Endothelial cell of umbilical vein (primary cell): ENCODE measurements around the gene OTUD1. TPM values are rescaled to one million over a fixed set of nuclear protein-coding genes. Genes with fewer than 3 reads are reported as not detected.

Source experiments
- BruUV-seq: library from RNA; stranded (reverse); fragments of 400-500 nt; replicated peaks from 2 replicates; lab custom pipeline; 2021; lab: Mats Ljungman, UMichigan
- CTCF ChIA-PET: fragments of 300-600, 350-600 bp; sonication (Branson Sonifier 250); formaldehyde crosslinking; loops from one replicate; lab custom pipeline; 2021; ENCODE audit warnings: antibody characterized with exemption, inconsistent platforms; lab: Charles Lee
- POLR2A ChIA-PET: fragments of 300-600, 350-600 bp; sonication (Branson Sonifier 250); formaldehyde crosslinking; loops from one replicate; lab custom pipeline; 2021; ENCODE audit warnings: antibody characterized with exemption, inconsistent platforms; lab: Charles Lee
- DNase-seq: peaks from one replicate; pipeline ENCODE4 v3.0.0-alpha.2; 2011; ENCODE audit warnings: low read depth, low spot score
- FAIRE-seq: peaks from 2 replicates; lab custom pipeline; 2011; peaks lifted over from hg19 to GRCh38; lab: Jason Lieb, UNC
- H2AFZ ChIP-seq: 2 replicates; pipeline ENCODE4 v1.6.0; 2012; ENCODE audit warnings: low read depth, low read length, control low read depth, inconsistent platforms
- H3K27ac ChIP-seq: 2 replicates; pipeline ENCODE4 v1.5.1; 2011; ENCODE audit warnings: low read depth, mild to moderate bottlenecking, control low read depth, low read length, moderate library complexity; ENCODE audit not compliant: insufficient read depth
- H3K27me3 ChIP-seq, 2 experiments: 2 replicates each; pipeline versions ENCODE4 v1.6.0 to v1.6.1; 2011; ENCODE audit warnings: low read length in 2 of 2, mixed read lengths in 1 of 2; ENCODE audit not compliant: control insufficient read depth in 2 of 2, insufficient read depth in 2 of 2
- H3K36me3 ChIP-seq, 2 experiments: 2 replicates in 1 of 2; 3 replicates in 1 of 2; pipeline ENCODE4 v1.5.1; 2011; ENCODE audit warnings: low read length in 2 of 2, mild to moderate bottlenecking in 1 of 2, moderate library complexity in 1 of 2; ENCODE audit not compliant: control insufficient read depth in 2 of 2, insufficient read depth in 2 of 2; ENCODE audit errors: extremely low read depth in 1 of 2
- H3K4me1 ChIP-seq: 3 replicates; pipeline ENCODE4 v1.5.1; 2011; ENCODE audit warnings: mild to moderate bottlenecking, low read length; ENCODE audit not compliant: control insufficient read depth, insufficient read depth; ENCODE audit errors: extremely low read depth
- H3K4me2 ChIP-seq: 2 replicates; pipeline ENCODE4 v1.6.1; 2011; ENCODE audit warnings: low read length, control low read depth, mixed read lengths; ENCODE audit not compliant: insufficient read depth
- H3K4me3 ChIP-seq, 3 experiments: fragments of 200-600 bp in 1 of 3; sonication (generic), shearing (Covaris generic) in 1 of 3; replicated peaks in 1 of 3; 2 replicates each; pipeline ENCODE4 v1.5.1; 2011 to 2016; ENCODE audit warnings: control low read depth in 3 of 3, low read length in 3 of 3, mild to moderate bottlenecking in 2 of 3, inconsistent platforms in 1 of 3, low read depth in 1 of 3, moderate library complexity in 1 of 3; ENCODE audit not compliant: insufficient read depth in 1 of 3
- H3K79me2 ChIP-seq: 2 replicates; pipeline ENCODE4 v1.6.0; 2012; ENCODE audit warnings: low read length, inconsistent platforms; ENCODE audit not compliant: control insufficient read depth, insufficient read depth
- H3K9ac ChIP-seq: replicated peaks from 2 replicates; pipeline ENCODE3; 2011; ENCODE audit warnings: low read length, control low read depth; ENCODE audit not compliant: insufficient read depth; ENCODE audit errors: extremely low read depth
- H3K9me1 ChIP-seq: replicated peaks from 3 replicates; pipeline ENCODE4 v1.6.0; 2011; ENCODE audit warnings: mild to moderate bottlenecking, low read length; ENCODE audit not compliant: control insufficient read depth, insufficient read depth; ENCODE audit errors: extremely low read depth
- H3K9me3 ChIP-seq: replicated peaks from 2 replicates; pipeline ENCODE4 v1.5.1; 2012; ENCODE audit warnings: low read length, inconsistent platforms; ENCODE audit not compliant: control insufficient read depth, insufficient read depth
- H4K20me1 ChIP-seq: replicated peaks from 2 replicates; pipeline ENCODE3; 2011; ENCODE audit warnings: mild to moderate bottlenecking, low read length; ENCODE audit not compliant: control insufficient read depth, insufficient read depth; ENCODE audit errors: extremely low read depth
- EZH2 ChIP-seq: IDR thresholded peaks from 2 replicates; pipeline ENCODE4 v1.6.1; 2012; ENCODE audit warnings: borderline replicate concordance, low read depth, mild to moderate bottlenecking, moderate library complexity, low read length, inconsistent platforms; ENCODE audit not compliant: severe bottlenecking
- FOS ChIP-seq: IDR thresholded peaks from 2 replicates; pipeline ENCODE4 v1.6.1; 2011; ENCODE audit warnings: mild to moderate bottlenecking, low read length, moderate library complexity, borderline replicate concordance; ENCODE audit not compliant: insufficient read depth
- GATA2 ChIP-seq: IDR thresholded peaks from 2 replicates; pipeline ENCODE4 v1.7.0; 2011; ENCODE audit warnings: low read depth, mild to moderate bottlenecking, moderate library complexity, mixed read lengths, low read length; ENCODE audit not compliant: insufficient read length, insufficient read depth
- JUN ChIP-seq: IDR thresholded peaks from 2 replicates; pipeline ENCODE4 v1.6.1; 2011; ENCODE audit warnings: borderline replicate concordance, low read depth; ENCODE audit not compliant: insufficient read length, insufficient read depth
- MYC ChIP-seq: IDR thresholded peaks from one replicate; pipeline ENCODE4 v1.6.1; 2011; ENCODE audit warnings: mild to moderate bottlenecking, low read depth, low read length
- POLR2A ChIP-seq: IDR thresholded peaks from 2 replicates; pipeline ENCODE4 v1.6.1; 2012; ENCODE audit warnings: low read depth, mild to moderate bottlenecking, control low read depth, low read length
- POLR2AphosphoS5 ChIP-seq: IDR thresholded peaks from 2 replicates; pipeline ENCODE4 v1.6.1; 2012; ENCODE audit warnings: low read depth, mild to moderate bottlenecking, control low read depth, low read length, moderate library complexity; ENCODE audit not compliant: insufficient read depth
- dilution Hi-C: fragments of 300-500 bp; cut with MboI; formaldehyde crosslinking; loops from one replicate; pipeline ENCODE4 v1.15.0; 2019; ENCODE audit warnings: low sequenced_read_pairs; ENCODE audit not compliant: extremely low pct_ligation_motif_present
- intact Hi-C: fragments of 100-400 bp; cut with micrococcal nuclease; formaldehyde crosslinking; loops from one replicate; pipeline ENCODE4 v1.10.0; 2022
- polyA plus RNA-seq, 4 experiments: library from polyadenylated mRNA; depleted of rRNA in 3 of 4; stranded (reverse) in 3 of 4; unstranded in 1 of 4; fragments of >200 nt; gene quantifications; 2 replicates each; pipeline versions ENCODE4 v1.2.1 to v1.2.3, GENCODE V29; 2011 to 2012; ENCODE audit warnings: missing spikeins in 1 of 4
- total RNA-seq: library from RNA; stranded (reverse); gene quantifications from 2 replicates; pipeline ENCODE4 v1.2.3, GENCODE V29; 2021
- TF ChIP-seq, protein P1 (sequence below), 2 donors: IDR thresholded peaks; 1 replicate in 1 of 2; 2 replicates in 1 of 2; pipeline ENCODE4 v1.5.1; 2011; ENCODE audit warnings: low read length in 2 of 2, mild to moderate bottlenecking in 2 of 2, moderate library complexity in 2 of 2, control low read depth in 1 of 2, inconsistent platforms in 1 of 2, low read depth in 1 of 2; ENCODE audit not compliant: insufficient read depth in 1 of 2; ENCODE audit errors: extremely low read depth in 1 of 2
- TF ChIP-seq, protein P2 (sequence below): IDR thresholded peaks from 2 replicates; pipeline ENCODE4 v1.6.1; 2011; ENCODE audit not compliant: insufficient read depth, insufficient read length

The OTUD1 gene
- total and polyA plus RNA-seq, 2 donors (not counting 3 experiments of a cell fraction or from before 2014, with no cell fraction given) = 2.2 to 4.8 TPM

DNA sequence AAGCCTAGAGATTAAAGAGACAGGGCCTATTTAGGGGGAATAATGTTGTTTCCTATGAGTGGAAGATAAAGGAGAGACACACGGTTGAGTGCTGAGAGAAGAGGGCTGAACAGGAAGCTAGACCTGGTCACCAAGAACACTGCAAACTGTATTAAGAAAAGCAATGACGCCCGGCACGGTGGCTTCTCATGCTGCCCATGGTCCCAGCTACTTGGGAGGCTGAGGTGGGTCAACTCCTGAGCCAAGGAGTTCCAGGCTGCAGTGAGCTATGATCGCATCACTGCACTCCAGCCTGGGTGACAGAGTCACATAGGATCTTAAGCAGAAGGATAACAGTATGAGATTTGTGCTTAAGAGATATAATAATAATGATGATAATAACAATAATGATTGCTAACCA, 19.7 kb upstream of the OTUD1 start:
- dilution Hi-C loops (no loop called here), intact Hi-C loops (no loop called here)
- ChIA-PET CTCF (no interaction called here), POLR2A (no interaction called here)
- Histone ChIP-seq H3K4me3 (no peak overlapping the region), H3K4me2 (no peak overlapping the region), H3K79me2 (no peaks in the 10 kb centered on the region), H3K4me1 (no peaks in the 10 kb centered on the region), H3K27ac (no peak overlapping the region), H3K27me3 (no peaks in the 10 kb centered on the region), H3K9me1 (no peaks in the 10 kb centered on the region), H3K9me3 (no peaks in the 10 kb centered on the region), H3K9ac (no peak overlapping the region), H2AFZ (no peak overlapping the region), H4K20me1 (no peaks in the 10 kb centered on the region), H3K36me3 (no peaks in the 10 kb centered on the region)
- BruUV-seq = no TSS peak
- DNase-seq = no peak
- no peak for FAIRE-seq
- no peak for TF ChIP-seq FOS
- no peak for TF ChIP-seq POLR2A
- TF ChIP-seq MYC = no peak
- TF ChIP-seq POLR2AphosphoS5 = no peak
- no peak for TF ChIP-seq EZH2
- TF ChIP-seq, protein P1, sequence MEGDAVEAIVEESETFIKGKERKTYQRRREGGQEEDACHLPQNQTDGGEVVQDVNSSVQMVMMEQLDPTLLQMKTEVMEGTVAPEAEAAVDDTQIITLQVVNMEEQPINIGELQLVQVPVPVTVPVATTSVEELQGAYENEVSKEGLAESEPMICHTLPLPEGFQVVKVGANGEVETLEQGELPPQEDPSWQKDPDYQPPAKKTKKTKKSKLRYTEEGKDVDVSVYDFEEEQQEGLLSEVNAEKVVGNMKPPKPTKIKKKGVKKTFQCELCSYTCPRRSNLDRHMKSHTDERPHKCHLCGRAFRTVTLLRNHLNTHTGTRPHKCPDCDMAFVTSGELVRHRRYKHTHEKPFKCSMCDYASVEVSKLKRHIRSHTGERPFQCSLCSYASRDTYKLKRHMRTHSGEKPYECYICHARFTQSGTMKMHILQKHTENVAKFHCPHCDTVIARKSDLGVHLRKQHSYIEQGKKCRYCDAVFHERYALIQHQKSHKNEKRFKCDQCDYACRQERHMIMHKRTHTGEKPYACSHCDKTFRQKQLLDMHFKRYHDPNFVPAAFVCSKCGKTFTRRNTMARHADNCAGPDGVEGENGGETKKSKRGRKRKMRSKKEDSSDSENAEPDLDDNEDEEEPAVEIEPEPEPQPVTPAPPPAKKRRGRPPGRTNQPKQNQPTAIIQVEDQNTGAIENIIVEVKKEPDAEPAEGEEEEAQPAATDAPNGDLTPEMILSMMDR (IDR thresholded peaks at IDR 0.05; ENCODE audit: extremely low read depth in 1 of 2, insufficient read depth in 1 of 2, low read depth in 1 of 2, low read length in 2 of 2) = no peak
- TF ChIP-seq GATA2 = no peak
- TF ChIP-seq, protein P2, sequence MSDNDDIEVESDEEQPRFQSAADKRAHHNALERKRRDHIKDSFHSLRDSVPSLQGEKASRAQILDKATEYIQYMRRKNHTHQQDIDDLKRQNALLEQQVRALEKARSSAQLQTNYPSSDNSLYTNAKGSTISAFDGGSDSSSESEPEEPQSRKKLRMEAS = no peak
- no peak for TF ChIP-seq JUN
